HepG2 (cell line): ENCODE results near the gene THRA. TPM values are rescaled to one million over a fixed set of nuclear protein-coding genes. Genes with fewer than 3 reads are reported as not detected.

ENCODE experiments used
- CEBPB ChIP-seq: IDR thresholded peaks from 2 replicates; pipeline ENCODE4 v1.6.1; 2011; ENCODE audit warnings: low read depth, low read length, improper control_type of control experiment, borderline replicate concordance
- ETV5 ChIP-seq: IDR thresholded peaks from 2 replicates; pipeline ENCODE4 v1.6.1; 2018; ENCODE audit warnings: missing biosample characterization, missing genetic modification reagents, inconsistent platforms, borderline replicate concordance
- FOSL2 ChIP-seq: sonication (generic); formaldehyde crosslinking; IDR thresholded peaks from 2 replicates; pipeline ENCODE4 v1.4.0; 2020; ENCODE audit warnings: missing genetic modification reagents
- GABPA ChIP-seq, 2 experiments: IDR thresholded peaks; 2 replicates each; pipeline ENCODE4 v1.6.1; 2011 to 2016; ENCODE audit warnings: low read depth in 2 of 2, low read length in 1 of 2, missing biosample characterization in 1 of 2, missing genetic modification characterization in 1 of 2
- GRHL1 ChIP-seq: sonication (generic); formaldehyde crosslinking; conservative IDR thresholded peaks from 2 replicates; pipeline ENCODE4 v1.8.0; 2022; ENCODE audit warnings: missing genetic modification reagents
- HNF4G ChIP-seq, 2 experiments: sonication (generic) in 1 of 2; formaldehyde crosslinking in 1 of 2; IDR thresholded peaks; 2 replicates each; pipeline versions ENCODE4 v1.4.0 to v1.6.1; 2011 to 2020; ENCODE audit warnings: borderline replicate concordance in 2 of 2, low read depth in 2 of 2, mild to moderate bottlenecking in 2 of 2, low read length in 1 of 2, missing genetic modification reagents in 1 of 2, moderate library complexity in 1 of 2
- ISL2 ChIP-seq: sonication (generic); formaldehyde crosslinking; IDR thresholded peaks from 2 replicates; pipeline ENCODE4 v1.5.0; 2020; ENCODE audit warnings: missing genetic modification reagents
- MYPOP ChIP-seq: sonication (generic); formaldehyde crosslinking; IDR thresholded peaks from 2 replicates; pipeline ENCODE4 v1.8.1; 2023; ENCODE audit warnings: mild to moderate bottlenecking, moderate library complexity, missing genetic modification reagents
- PCBP2 ChIP-seq: fragments of 200-400 bp; formaldehyde crosslinking; optimal IDR thresholded peaks from 2 replicates; pipeline ENCODE3; 2018; ENCODE audit warnings: low read length, low read depth; ENCODE audit not compliant: poor library complexity, severe bottlenecking
- PHF8 ChIP-seq: sonication (generic); formaldehyde crosslinking; IDR thresholded peaks from 2 replicates; pipeline ENCODE4 v1.5.0; 2020; ENCODE audit warnings: missing genetic modification reagents
- RELA ChIP-seq: sonication (generic); formaldehyde crosslinking; IDR thresholded peaks from 2 replicates; pipeline ENCODE4 v1.4.0; 2020; ENCODE audit warnings: missing genetic modification reagents
- RFX5 ChIP-seq: IDR thresholded peaks from 2 replicates; pipeline ENCODE4 v1.6.1; 2011; ENCODE audit warnings: low read depth, low read length, improper control_type of control experiment
- SMC3 ChIP-seq: IDR thresholded peaks from 2 replicates; pipeline ENCODE4 v1.6.1; 2011; ENCODE audit warnings: low read length, improper control_type of control experiment
- SOX5 ChIP-seq: IDR thresholded peaks from 2 replicates; pipeline ENCODE4 v1.6.1; 2016; ENCODE audit warnings: borderline replicate concordance
- SP4 ChIP-seq: sonication (generic); formaldehyde crosslinking; IDR thresholded peaks from 2 replicates; pipeline ENCODE4 v1.8.1; 2023; ENCODE audit warnings: mild to moderate bottlenecking, missing genetic modification reagents
- SRSF4 ChIP-seq: fragments of 200-400 bp; formaldehyde crosslinking; IDR thresholded peaks from one replicate; pipeline ENCODE4 v1.6.1; 2018; ENCODE audit warnings: mild to moderate bottlenecking, low read depth, low read length, moderate library complexity; ENCODE audit not compliant: poor library complexity, severe bottlenecking
- TOPORS ChIP-seq: sonication (generic); formaldehyde crosslinking; IDR thresholded peaks from 2 replicates; pipeline ENCODE4 v1.8.0; 2023; ENCODE audit warnings: mild to moderate bottlenecking, missing genetic modification reagents
- ZC3H4 ChIP-seq: sonication (generic); formaldehyde crosslinking; IDR thresholded peaks from 2 replicates; pipeline ENCODE4 v1.4.0; 2020; ENCODE audit warnings: missing genetic modification reagents, borderline replicate concordance
- ZFP1 ChIP-seq: IDR thresholded peaks from 2 replicates; pipeline ENCODE4 v1.6.1; 2016
- ZNF264 ChIP-seq: sonication (generic); formaldehyde crosslinking; IDR thresholded peaks from 2 replicates; pipeline ENCODE4 v1.4.0; 2020; ENCODE audit warnings: missing genetic modification reagents
- ZNF367 ChIP-seq: sonication (generic); formaldehyde crosslinking; IDR thresholded peaks from 2 replicates; pipeline ENCODE4 v1.4.0; 2020; ENCODE audit warnings: missing genetic modification reagents, borderline replicate concordance
- ZNF501 ChIP-seq: sonication (generic); formaldehyde crosslinking; IDR thresholded peaks from 2 replicates; pipeline ENCODE4 v1.5.1; 2020; ENCODE audit warnings: mild to moderate bottlenecking, moderate library complexity, missing genetic modification reagents
- ZNF547 ChIP-seq: sonication (generic); formaldehyde crosslinking; IDR thresholded peaks from 2 replicates; pipeline ENCODE4 v1.5.1; 2020; ENCODE audit warnings: mild to moderate bottlenecking, missing genetic modification reagents
- ZNF619 ChIP-seq: sonication (generic); formaldehyde crosslinking; IDR thresholded peaks from 2 replicates; pipeline ENCODE4 v1.4.0; 2020; ENCODE audit warnings: mild to moderate bottlenecking, missing genetic modification reagents
- ZNF788 ChIP-seq: sonication (generic); formaldehyde crosslinking; IDR thresholded peaks from 2 replicates; pipeline ENCODE4 v1.5.0; 2020; ENCODE audit warnings: mild to moderate bottlenecking, missing genetic modification reagents, borderline replicate concordance
- ZNF891 ChIP-seq: sonication (generic); formaldehyde crosslinking; IDR thresholded peaks from 2 replicates; pipeline ENCODE4 v1.5.0; 2020; ENCODE audit warnings: mild to moderate bottlenecking, missing genetic modification reagents
- polyA plus RNA-seq, 8 experiments: library from polyadenylated mRNA; depleted of rRNA in 3 of 8; stranded (reverse) in 7 of 8; unstranded in 1 of 8; fragments of >200 nt; fragmentation: Illumina TruSeq in 4 of 8; extraction: Trizol in 4 of 8; gene quantifications; 2 replicates each; pipeline versions ENCODE4 v1.2.1 to v1.2.3, GENCODE V29; 2011 to 2016; ENCODE audit warnings: low read depth in 4 of 8, missing spikeins in 1 of 8, mixed read lengths in 1 of 8; ENCODE audit not compliant: insufficient read depth in 1 of 8
- total RNA-seq, 5 experiments: library from RNA; depleted of rRNA; stranded (reverse); fragments of >200 nt; fragmentation: Illumina TruSeq; extraction: Trizol; gene quantifications; 2 replicates each; pipeline ENCODE4 v1.2.3, GENCODE V29; 2016; ENCODE audit warnings: low read depth in 1 of 5
- TF ChIP-seq, protein P1 (sequence below): sonication (generic); formaldehyde crosslinking; IDR thresholded peaks from 2 replicates; pipeline ENCODE4 v1.8.1; 2023; ENCODE audit warnings: mild to moderate bottlenecking, missing genetic modification reagents

Gene THRA
- total and polyA plus RNA-seq, 2 of the 13 experiments (the other 11 are each of a cell fraction or from before 2014, with no cell fraction given): 8.0 to 9.9 TPM

DNA sequence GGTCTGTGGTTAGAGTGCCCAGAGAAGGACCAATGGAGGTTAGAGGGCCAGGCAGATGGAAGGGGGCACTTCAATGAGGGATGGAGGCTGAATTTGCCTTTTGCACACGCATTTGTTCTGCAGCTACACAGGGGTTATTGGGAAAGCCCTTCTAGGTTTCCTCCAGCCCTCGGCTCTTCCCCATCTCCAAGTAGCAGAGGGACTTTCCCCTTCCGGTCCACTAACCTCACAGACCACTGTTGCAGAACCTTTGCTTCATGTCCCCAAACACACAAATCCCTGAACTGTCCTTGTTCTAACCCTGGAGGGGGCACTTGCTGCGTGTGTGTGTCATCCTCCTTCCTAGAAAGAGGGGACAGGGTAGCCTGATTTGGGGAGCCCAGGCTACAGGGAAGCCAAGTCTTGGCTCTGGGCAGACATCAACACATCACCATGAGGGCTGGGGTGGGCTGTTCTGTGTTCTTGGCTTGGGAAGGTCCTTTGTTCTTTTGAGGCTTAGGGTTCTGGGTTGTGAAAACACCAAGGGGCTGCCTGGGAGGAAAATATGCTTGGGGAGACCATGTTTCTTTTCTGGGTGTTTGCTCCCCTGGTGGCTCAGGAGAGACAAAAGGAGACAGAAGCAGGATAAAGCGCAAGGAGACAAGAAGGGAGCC, 44.9 kb downstream of the THRA start (continued):
- TF ChIP-seq PHF8 (peak; percentile 6; the same call in 1 of the 2 replicates), ZNF891 (CRISPR knock-in tag) (peak; percentile 43; the same call in 1 of the 2 replicates), GABPA (IDR thresholded peaks at IDR 0.05; ENCODE audit: low read depth, low read length) (no peak), GABPA (CRISPR knock-in tag; IDR thresholded peaks at IDR 0.05; ENCODE audit: low read depth) (peak; percentile 57; the same call in 1 of the 2 replicates), CEBPB (peak; percentile 14; the same call in 1 of the 2 replicates), ZFP1 (CRISPR knock-in tag) (no peak), MYPOP (no peak), SMC3 (peak; percentile 17; the same call in 1 of the 2 replicates), ZC3H4 (CRISPR knock-in tag) (0 out of 2 replicates have a peak, but pooled peaks have one; percentile 63), PCBP2 (no peak), RFX5 (no peak), ZNF547 (CRISPR knock-in tag) (no peak), HNF4G (IDR thresholded peaks at IDR 0.05; ENCODE audit: borderline replicate concordance, low read depth, low read length) (peak; percentile 60; the same call in 1 of the 2 replicates), HNF4G (CRISPR knock-in tag; IDR thresholded peaks at IDR 0.05; ENCODE audit: borderline replicate concordance, low read depth) (peak; percentile 58; the same call in 1 of the 2 replicates), ZNF501 (CRISPR knock-in tag) (no peak), SOX5 (CRISPR knock-in tag) (no peak), SP4 (0 out of 2 replicates have a peak, but pooled peaks have one; percentile 10), ZNF367 (CRISPR knock-in tag) (no peak), SRSF4 (no peak), ZNF264 (CRISPR knock-in tag) (0 out of 2 replicates have a peak, but pooled peaks have one; percentile 43), ZNF619 (CRISPR knock-in tag) (no peak; the same call in 1 of the 2 replicates), ZNF788 (CRISPR knock-in tag) (no peak), GRHL1 (CRISPR knock-in tag) (no peak), ISL2 (CRISPR knock-in tag) (no peak), TOPORS (CRISPR knock-in tag) (peak; percentile 65; the same call in 1 of the 2 replicates), RELA (CRISPR knock-in tag) (no peak), FOSL2 (no peak; the same call in 1 of the 2 replicates), ETV5 (CRISPR knock-in tag) (peak; percentile 89)
- TF ChIP-seq, protein P1, sequence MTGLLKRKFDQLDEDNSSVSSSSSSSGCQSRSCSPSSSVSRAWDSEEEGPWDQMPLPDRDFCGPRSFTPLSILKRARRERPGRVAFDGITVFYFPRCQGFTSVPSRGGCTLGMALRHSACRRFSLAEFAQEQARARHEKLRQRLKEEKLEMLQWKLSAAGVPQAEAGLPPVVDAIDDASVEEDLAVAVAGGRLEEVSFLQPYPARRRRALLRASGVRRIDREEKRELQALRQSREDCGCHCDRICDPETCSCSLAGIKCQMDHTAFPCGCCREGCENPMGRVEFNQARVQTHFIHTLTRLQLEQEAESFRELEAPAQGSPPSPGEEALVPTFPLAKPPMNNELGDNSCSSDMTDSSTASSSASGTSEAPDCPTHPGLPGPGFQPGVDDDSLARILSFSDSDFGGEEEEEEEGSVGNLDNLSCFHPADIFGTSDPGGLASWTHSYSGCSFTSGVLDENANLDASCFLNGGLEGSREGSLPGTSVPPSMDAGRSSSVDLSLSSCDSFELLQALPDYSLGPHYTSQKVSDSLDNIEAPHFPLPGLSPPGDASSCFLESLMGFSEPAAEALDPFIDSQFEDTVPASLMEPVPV (CRISPR knock-in tag): no peak
